Stimulated activated naive B cell treated with anti-CD40 and anti-IgM and Interleukin-4, amounts not matched to agents 10 μg/mL and 1 μg/mL and 100 μg/mL, for 72 hours (primary cell): ENCODE results near the gene ARHGAP9.

Source experiments
- ATAC-seq, 2 donors: fragments of 150-1000 bp; cut with Tn5 transposase; replicated peaks; 2 replicates each; pipeline ENCODE4 v1.10.0; 2021; ENCODE audit warnings: moderate library complexity in 1 of 2
- DNase-seq: peaks from one replicate; pipeline ENCODE4 v3.0.0; 2021
- H3K27ac Mint-ChIP-seq: one replicate; pipeline ENCODE4 v1.8.0; 2022; ENCODE audit warnings: mild to moderate bottlenecking, mixed read lengths
- H3K27me3 Mint-ChIP-seq, 2 donors: one replicate each; pipeline ENCODE4 v1.8.0; 2022; ENCODE audit warnings: mixed read lengths in 2 of 2
- H3K36me3 Mint-ChIP-seq, 2 donors: one replicate each; pipeline ENCODE4 v1.8.0; 2022; ENCODE audit warnings: mixed read lengths in 2 of 2, mild to moderate bottlenecking in 1 of 2
- H3K4me1 Mint-ChIP-seq, 2 donors: one replicate each; pipeline ENCODE4 v1.8.0; 2022; ENCODE audit warnings: mixed read lengths in 2 of 2, mild to moderate bottlenecking in 1 of 2
- H3K4me3 Mint-ChIP-seq, 2 donors: one replicate each; pipeline ENCODE4 v1.8.0; 2022; ENCODE audit warnings: mild to moderate bottlenecking in 2 of 2, mixed read lengths in 2 of 2, moderate library complexity in 1 of 2
- H3K9me3 Mint-ChIP-seq, 2 donors: one replicate each; pipeline ENCODE4 v1.8.0; 2022; ENCODE audit warnings: mixed read lengths in 2 of 2, mild to moderate bottlenecking in 1 of 2

The ARHGAP9 gene

GRCh38 chr12:57475271-57476161 is 4.2 kb downstream of the ARHGAP9 start:
- H3K9me3 Mint-ChIP-seq: no peaks in the 10 kb centered on the region
- DNase-seq (no peak), ATAC-seq (no peak)
- no peaks in the 10 kb centered on the region for H3K27me3 Mint-ChIP-seq
- H3K36me3 Mint-ChIP-seq: peaks cover 51 to 72% of the 10 kb centered on the region in 2 donors
- peak overlapping the region; percentile 98 for H3K4me3 Mint-ChIP-seq
- peak overlapping the region; percentile 100 for H3K27ac Mint-ChIP-seq
- H3K4me1 Mint-ChIP-seq: peaks cover 51 to 91% of the 10 kb centered on the region in 2 donors

GRCh38 chr12:57474862-57475261 is 4.8 kb downstream of the ARHGAP9 start:
- Mint-ChIP-seq H3K27ac (peak overlapping the region; percentile 70), H3K4me3 (peak overlapping the region; percentile 39 to 52), H3K4me1 (peaks cover 49 to 84% of the 10 kb centered on the region in 2 donors), H3K36me3 (peaks cover 51 to 72% of the 10 kb centered on the region in 2 donors), H3K27me3 (no peaks in the 10 kb centered on the region), H3K9me3 (no peaks in the 10 kb centered on the region)
- DNase-seq (no peak), ATAC-seq (no peak)

- Mint-ChIP-seq H3K36me3 (peaks cover 51 to 76% of the 10 kb centered on the region in 2 donors), H3K4me3 (peak overlapping the region; percentile 39 to 52), H3K4me1 (peaks cover 44 to 80% of the 10 kb centered on the region in 2 donors), H3K27me3 (no peaks in the 10 kb centered on the region), H3K9me3 (no peaks in the 10 kb centered on the region), H3K27ac (peak overlapping the region; percentile 70)
- ATAC-seq (no peak), DNase-seq (no peak)
Measured at GRCh38 chr12:57474430-57474829, 5.2 kb downstream of the ARHGAP9 start.

GRCh38 chr12:57473886-57474285 is 5.8 kb downstream of the ARHGAP9 start:
- H3K9me3 Mint-ChIP-seq: no peaks in the 10 kb centered on the region
- H3K27me3 Mint-ChIP-seq: no peaks in the 10 kb centered on the region
- no peak for ATAC-seq
- peaks cover 52 to 81% of the 10 kb centered on the region in 2 donors for H3K36me3 Mint-ChIP-seq
- peak overlapping the region; percentile 39 to 52 for H3K4me3 Mint-ChIP-seq
- peak overlapping the region; percentile 70 for H3K27ac Mint-ChIP-seq
- no peak for DNase-seq
- peaks cover 43 to 74% of the 10 kb centered on the region in 2 donors for H3K4me1 Mint-ChIP-seq

GRCh38 chr12:57473392-57473791 is 6.3 kb downstream of the ARHGAP9 start:
- H3K27ac Mint-ChIP-seq: peak overlapping the region; percentile 1
- H3K4me1 Mint-ChIP-seq: peaks cover 38 to 69% of the 10 kb centered on the region in 2 donors
- DNase-seq (no peak), ATAC-seq (no peak)
- no peaks in the 10 kb centered on the region for H3K27me3 Mint-ChIP-seq
- no peaks in the 10 kb centered on the region for H3K9me3 Mint-ChIP-seq
- H3K36me3 Mint-ChIP-seq: peaks cover 54 to 79% of the 10 kb centered on the region in 2 donors
- no peak overlapping the region for H3K4me3 Mint-ChIP-seq

- ATAC-seq: no peak
- Mint-ChIP-seq H3K27ac (peak overlapping the region; percentile 25), H3K4me3 (peak overlapping the region in 1 of 2 donors; percentile 2), H3K4me1 (peaks cover 36 to 59% of the 10 kb centered on the region in 2 donors), H3K36me3 (peaks cover 62 to 81% of the 10 kb centered on the region in 2 donors), H3K27me3 (no peaks in the 10 kb centered on the region), H3K9me3 (no peaks in the 10 kb centered on the region)
- no peak for DNase-seq
Measured at GRCh38 chr12:57472391-57472790, 7.3 kb downstream of the ARHGAP9 start.

GRCh38 chr12:57471661-57472060 is 8.0 kb downstream of the ARHGAP9 start:
- ATAC-seq (no peak), DNase-seq (no peak)
- no peak overlapping the region for H3K4me3 Mint-ChIP-seq
- H3K4me1 Mint-ChIP-seq: peaks cover 37 to 52% of the 10 kb centered on the region in 2 donors
- H3K9me3 Mint-ChIP-seq: no peaks in the 10 kb centered on the region
- H3K27me3 Mint-ChIP-seq: no peaks in the 10 kb centered on the region
- no peak overlapping the region for H3K27ac Mint-ChIP-seq
- peaks cover 62 to 80% of the 10 kb centered on the region in 2 donors for H3K36me3 Mint-ChIP-seq

GRCh38 chr12:57470970-57471656 is 8.6 kb downstream of the ARHGAP9 start:
- ATAC-seq (no peak), DNase-seq (no peak)
- Mint-ChIP-seq H3K36me3 (peaks cover 58 to 75% of the 10 kb centered on the region in 2 donors), H3K27ac (peak overlapping the region; percentile 67), H3K4me1 (peaks cover 32 to 47% of the 10 kb centered on the region in 2 donors), H3K27me3 (no peaks in the 10 kb centered on the region), H3K4me3 (no peak overlapping the region), H3K9me3 (no peaks in the 10 kb centered on the region)

- Mint-ChIP-seq H3K27me3 (no peaks in the 10 kb centered on the region), H3K4me3 (no peak overlapping the region), H3K4me1 (peaks cover 36 to 40% of the 10 kb centered on the region in 2 donors), H3K27ac (no peak overlapping the region), H3K9me3 (no peaks in the 10 kb centered on the region), H3K36me3 (peaks cover 56 to 73% of the 10 kb centered on the region in 2 donors)
- ATAC-seq (no peak), DNase-seq (no peak)
Measured at GRCh38 chr12:57470286-57470969, 9.2 kb downstream of the ARHGAP9 start.

GRCh38 chr12:57469296-57470164 is 10.1 kb downstream of the ARHGAP9 start:
- Mint-ChIP-seq H3K27ac (no peak overlapping the region), H3K9me3 (no peaks in the 10 kb centered on the region), H3K36me3 (peaks cover 50 to 68% of the 10 kb centered on the region in 2 donors), H3K4me1 (peaks cover 33% of the 10 kb centered on the region in 2 donors), H3K4me3 (no peak overlapping the region), H3K27me3 (no peaks in the 10 kb centered on the region)
- DNase-seq (no peak), ATAC-seq (no peak)

GRCh38 chr12:57467915-57468314 is 11.8 kb downstream of the ARHGAP9 start:
- Mint-ChIP-seq H3K4me3 (no peak overlapping the region), H3K27me3 (no peaks in the 10 kb centered on the region), H3K9me3 (no peaks in the 10 kb centered on the region), H3K36me3 (peaks cover 37 to 54% of the 10 kb centered on the region in 2 donors), H3K27ac (no peak overlapping the region), H3K4me1 (peaks cover 30 to 33% of the 10 kb centered on the region in 2 donors)
- DNase-seq (no peak), ATAC-seq (no peak)

- H3K27me3 Mint-ChIP-seq: no peaks in the 10 kb centered on the region
- peaks cover 34 to 35% of the 10 kb centered on the region in 2 donors for H3K4me1 Mint-ChIP-seq
- H3K27ac Mint-ChIP-seq: peak overlapping the region; percentile 65
- no peaks in the 10 kb centered on the region for H3K9me3 Mint-ChIP-seq
- DNase-seq (no peak), ATAC-seq (no peak)
- H3K4me3 Mint-ChIP-seq: no peak overlapping the region
- peaks cover 32 to 50% of the 10 kb centered on the region in 2 donors for H3K36me3 Mint-ChIP-seq
Measured at GRCh38 chr12:57467212-57467874, 12.3 kb downstream of the ARHGAP9 start.
